GM19372 (cell line): Measurements from ENCODE around the gene UHMK1.
"Not testable (repeated sequence)": the region's sequence is repeated elsewhere in the genome, so short reads cannot be mapped to it uniquely, and the experiment has no call there.

Experiments used
- ATAC-seq: cut with Tn5 transposase; IDR thresholded peaks from one replicate; pipeline ENCODE4 v1.9.1; 2021; ENCODE audit warnings: mild to moderate bottlenecking, low read depth, moderate library complexity; ENCODE audit not compliant: unreplicated experiment

UHMK1 gene

GRCh38 chr1:162564762-162565218 lies 67.2 kb downstream of the UHMK1 start:
- ATAC-seq: no peak

GRCh38 chr1:162565460-162565859 lies 67.8 kb downstream of the UHMK1 start:
- ATAC-seq: no peak

- ATAC-seq: no peak
Measured at GRCh38 chr1:162566870-162567269, 69.3 kb downstream of the UHMK1 start.

- ATAC-seq: no peak
Measured at GRCh38 chr1:162568802-162569201, 71.2 kb downstream of the UHMK1 start.

- no peak for ATAC-seq
Measured at GRCh38 chr1:162570718-162571117, 73.1 kb downstream of the UHMK1 start.

GRCh38 chr1:162571121-162571520 lies 73.5 kb downstream of the UHMK1 start:
- ATAC-seq: not testable (repeated sequence)

GRCh38 chr1:162571696-162572095 lies 74.1 kb downstream of the UHMK1 start:
- no peak for ATAC-seq

- ATAC-seq: no peak
Measured at GRCh38 chr1:162573136-162573535, 75.5 kb downstream of the UHMK1 start.

GRCh38 chr1:162578071-162578700 lies 80.6 kb downstream of the UHMK1 start:
- no peak for ATAC-seq

- ATAC-seq: no peak
Measured at GRCh38 chr1:162578936-162579335, 81.3 kb downstream of the UHMK1 start.
